Activated gamma-delta T cell (primary cell): ENCODE measurements around the gene NIT2.
"Not testable (repeated sequence)": the region's sequence is repeated elsewhere in the genome, so short reads cannot be mapped to it uniquely, and the experiment has no call there.

Experiments
- DNase-seq: peaks from one replicate; lab custom pipeline; 2025; lab: John Stamatoyannopoulos, UW

Gene NIT2

GRCh38 chr3:100338911-100339310, 4.4 kb downstream of the NIT2 start:
- no peak for DNase-seq

GRCh38 chr3:100339786-100340185, 5.2 kb downstream of the NIT2 start:
- no peak for DNase-seq

- no peak for DNase-seq
Measured at GRCh38 chr3:100340527-100340926, 6.0 kb downstream of the NIT2 start.

GRCh38 chr3:100348727-100349126, 14.2 kb downstream of the NIT2 start:
- no peak for DNase-seq

GRCh38 chr3:100351770-100352169, 17.2 kb downstream of the NIT2 start:
- DNase-seq = not testable (repeated sequence)

GRCh38 chr3:100352296-100353231, 18.0 kb downstream of the NIT2 start:
- DNase-seq = no peak

- DNase-seq = no peak
Measured at GRCh38 chr3:100354850-100355249, 20.3 kb downstream of the NIT2 start.

GRCh38 chr3:100358413-100358812, 23.9 kb downstream of the NIT2 start:
- DNase-seq = no peak

GRCh38 chr3:100359035-100359434, 24.5 kb downstream of the NIT2 start:
- no peak for DNase-seq

GRCh38 chr3:100360757-100361496, 26.4 kb downstream of the NIT2 start:
- DNase-seq = no peak

GRCh38 chr3:100361897-100362296, 27.3 kb downstream of the NIT2 start:
- no peak for DNase-seq

- no peak for DNase-seq
Measured at GRCh38 chr3:100364421-100364820, 29.9 kb downstream of the NIT2 start.

- no peak for DNase-seq
Measured at GRCh38 chr3:100366424-100366823, 31.9 kb downstream of the NIT2 start.

GRCh38 chr3:100368441-100368840, 33.9 kb downstream of the NIT2 start:
- DNase-seq = no peak

- DNase-seq = no peak
Measured at GRCh38 chr3:100370756-100371155, 36.2 kb downstream of the NIT2 start.

GRCh38 chr3:100374521-100374920, 40.0 kb downstream of the NIT2 start:
- no peak for DNase-seq

- no peak for DNase-seq
Measured at GRCh38 chr3:100376301-100376700, 41.7 kb downstream of the NIT2 start.

GRCh38 chr3:100384733-100385525, 50.4 kb downstream of the NIT2 start:
- DNase-seq = no peak

GRCh38 chr3:100386437-100387074, 52.0 kb downstream of the NIT2 start:
- DNase-seq = no peak

- no peak for DNase-seq
Measured at GRCh38 chr3:100389025-100389424, 54.5 kb downstream of the NIT2 start.

- no peak for DNase-seq
Measured at GRCh38 chr3:100395679-100396431, 61.3 kb downstream of the NIT2 start.
